RWPE2 (cell line): Measurements from ENCODE around the gene NXT1.

ENCODE experiments used
- ATAC-seq: fragments of 200-7000 bp; cut with Tn5 transposase; 3 replicates; pipeline ENCODE4 v1.9.1; 2021; ENCODE audit warnings: low read depth
- DNase-seq: peaks from one replicate; pipeline ENCODE4 v3.0.0-alpha.2; 2020; ENCODE audit warnings: low spot score
- H3K27ac ChIP-seq: fragments of 450-650 bp; 2 replicates; pipeline ENCODE4 v1.5.1; 2017; ENCODE audit warnings: mild to moderate bottlenecking; ENCODE audit not compliant: poor library complexity, severe bottlenecking
- H3K27me3 ChIP-seq: fragments of 250-450 bp; sonication (Bioruptor Pico); 2 replicates; pipeline ENCODE4 v1.5.1; 2021; ENCODE audit warnings: mild to moderate bottlenecking, moderate library complexity; ENCODE audit not compliant: insufficient read depth, poor library complexity, severe bottlenecking
- H3K36me3 ChIP-seq: fragments of 250-450 bp; sonication (Bioruptor Pico); 2 replicates; pipeline ENCODE4 v1.5.1; 2020; ENCODE audit warnings: low read depth, mild to moderate bottlenecking, moderate library complexity
- H3K4me1 ChIP-seq: fragments of 250-450 bp; sonication (Bioruptor Pico); 2 replicates; pipeline ENCODE4 v1.5.1; 2021; ENCODE audit warnings: mild to moderate bottlenecking, moderate library complexity; ENCODE audit not compliant: insufficient read depth, poor library complexity, severe bottlenecking
- H3K4me3 ChIP-seq: fragments of 250-450 bp; sonication (Bioruptor Pico); 2 replicates; pipeline ENCODE4 v1.5.1; 2021; ENCODE audit warnings: mild to moderate bottlenecking, moderate library complexity; ENCODE audit not compliant: severe bottlenecking
- H3K9me3 ChIP-seq: fragments of 250-450 bp; sonication (Bioruptor Pico); 2 replicates; pipeline ENCODE4 v1.5.1; 2021; ENCODE audit warnings: mild to moderate bottlenecking, moderate library complexity; ENCODE audit not compliant: severe bottlenecking
- CTCF ChIP-seq: fragments of 450-650 bp; IDR thresholded peaks from one replicate; pipeline ENCODE4 v1.5.1; 2017; ENCODE audit warnings: mild to moderate bottlenecking, moderate library complexity; ENCODE audit not compliant: poor library complexity, severe bottlenecking

NXT1 gene

GRCh38 chr20:23315099-23315498 is 35.5 kb upstream of the NXT1 start:
- no peaks in the 10 kb centered on the region for H3K27me3 ChIP-seq
- DNase-seq = no peak
- no peaks in the 10 kb centered on the region for H3K36me3 ChIP-seq
- no peak for TF ChIP-seq CTCF
- no peak overlapping the region for H3K27ac ChIP-seq
- H3K9me3 ChIP-seq = no peaks in the 10 kb centered on the region
- ATAC-seq = no peak
- no peak overlapping the region for H3K4me3 ChIP-seq
- no peaks in the 10 kb centered on the region for H3K4me1 ChIP-seq

- TF ChIP-seq CTCF = no peak
- ATAC-seq (no peak), DNase-seq (no peak)
- no peaks in the 10 kb centered on the region for H3K9me3 ChIP-seq
- no peak overlapping the region for H3K27ac ChIP-seq
- H3K4me3 ChIP-seq = no peak overlapping the region
- no peaks in the 10 kb centered on the region for H3K27me3 ChIP-seq
- H3K4me1 ChIP-seq = no peaks in the 10 kb centered on the region
- no peaks in the 10 kb centered on the region for H3K36me3 ChIP-seq
Measured at GRCh38 chr20:23316626-23317025, 34.0 kb upstream of the NXT1 start.

- Histone ChIP-seq H3K27ac (no peak overlapping the region), H3K36me3 (no peaks in the 10 kb centered on the region), H3K9me3 (no peaks in the 10 kb centered on the region), H3K27me3 (no peaks in the 10 kb centered on the region), H3K4me3 (no peak overlapping the region), H3K4me1 (no peaks in the 10 kb centered on the region)
- ATAC-seq (no peak), DNase-seq (no peak)
- TF ChIP-seq CTCF = no peak
Measured at GRCh38 chr20:23317081-23317480, 33.5 kb upstream of the NXT1 start.

GRCh38 chr20:23318347-23318746 is 32.2 kb upstream of the NXT1 start:
- ATAC-seq (no peak), DNase-seq (no peak)
- Histone ChIP-seq H3K27ac (no peak overlapping the region), H3K27me3 (no peaks in the 10 kb centered on the region), H3K9me3 (no peaks in the 10 kb centered on the region), H3K4me1 (no peaks in the 10 kb centered on the region), H3K36me3 (no peaks in the 10 kb centered on the region), H3K4me3 (no peak overlapping the region)
- no peak for TF ChIP-seq CTCF

- no peaks in the 10 kb centered on the region for H3K9me3 ChIP-seq
- TF ChIP-seq CTCF = peak; percentile 33
- H3K4me3 ChIP-seq = no peak overlapping the region
- DNase-seq (no peak), ATAC-seq (0 out of 3 replicates have a peak, but pooled peaks have one; percentile 31)
- no peak overlapping the region for H3K27ac ChIP-seq
- H3K4me1 ChIP-seq = no peaks in the 10 kb centered on the region
- no peaks in the 10 kb centered on the region for H3K27me3 ChIP-seq
- no peaks in the 10 kb centered on the region for H3K36me3 ChIP-seq
Measured at GRCh38 chr20:23320317-23320716, 30.3 kb upstream of the NXT1 start.
